Measurements from ENCODE around the gene MUC15.

The MUC15 gene

DNA sequence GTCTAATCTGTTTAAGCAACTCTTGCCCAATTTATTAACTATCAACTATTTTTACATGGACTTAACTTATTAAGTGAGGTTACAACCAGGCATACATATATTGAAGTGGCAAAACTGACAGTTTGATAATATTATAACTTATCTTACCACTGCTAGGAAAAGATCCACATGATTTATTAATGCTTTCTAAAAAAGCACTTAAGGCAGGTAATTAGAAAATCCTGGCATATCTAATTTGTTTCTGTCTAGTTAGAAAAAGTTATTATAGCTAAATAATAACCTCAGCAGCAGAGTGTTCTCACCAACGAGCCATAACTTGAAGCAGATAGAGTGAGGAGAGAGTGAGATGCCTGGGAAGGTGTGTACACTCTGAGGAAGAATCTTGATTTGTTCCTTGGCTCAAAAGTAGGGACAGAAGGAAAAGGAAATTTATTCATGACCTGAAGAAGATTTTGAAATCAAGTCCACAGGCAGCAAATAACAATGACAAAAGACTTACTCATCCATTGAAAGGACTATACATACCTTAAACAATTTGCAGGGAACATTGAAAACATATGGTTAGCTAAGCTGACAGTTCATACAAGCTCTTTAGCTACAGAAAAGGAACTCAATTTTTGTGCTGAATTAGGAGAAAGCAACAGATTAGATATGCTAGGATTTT, 7.1 kb upstream of the MUC15 start:
- in situ Hi-C loops (cut with MboI; ENCODE audit: low pct_unique_long_range_greater_than_20kb, low sequenced_read_pairs): no loop called here
- DNase-seq: no peak

DNA sequence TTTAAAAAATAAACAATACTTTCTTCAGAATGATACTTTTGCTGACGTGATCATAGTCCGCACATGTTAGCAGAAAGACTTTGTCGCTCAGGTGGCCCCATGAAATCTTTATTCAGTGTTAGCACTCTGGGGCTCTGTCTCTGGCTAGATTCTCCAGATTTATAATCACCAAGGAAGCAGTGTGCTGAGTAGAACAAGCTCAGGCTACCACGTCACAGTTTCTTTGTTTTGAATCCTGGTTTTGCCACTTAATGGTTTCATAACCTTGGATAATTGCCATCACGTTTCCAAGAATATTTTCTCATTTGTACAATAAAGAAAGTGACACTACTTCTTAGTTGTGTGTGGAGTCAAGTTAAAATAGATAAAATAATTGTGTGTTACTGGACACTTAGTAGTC, 3.9 kb upstream of the MUC15 start:
- DNase-seq: no peak
- in situ Hi-C loops (cut with MboI; ENCODE audit: low pct_unique_long_range_greater_than_20kb, low sequenced_read_pairs): no loop called here

DNA sequence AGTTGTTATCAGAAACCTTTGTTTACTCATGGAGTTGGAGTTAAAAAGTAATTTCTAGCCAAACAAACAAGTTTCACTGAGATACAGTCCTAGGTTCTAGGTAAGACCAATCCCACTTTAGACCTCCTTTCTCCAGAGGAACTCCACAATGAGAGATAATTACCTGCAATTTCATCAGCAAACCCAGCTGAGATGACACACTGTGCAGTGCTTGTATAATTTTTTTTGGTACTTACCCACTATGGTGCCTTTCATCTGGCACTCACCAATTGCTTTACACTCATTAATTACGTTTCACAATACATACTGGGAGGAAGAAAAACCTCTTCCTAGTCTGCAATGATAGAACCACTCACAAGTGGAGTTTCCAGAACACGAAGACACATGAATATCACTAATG, 1.8 kb upstream of the MUC15 start:
- in situ Hi-C loops (cut with MboI; ENCODE audit: low pct_unique_long_range_greater_than_20kb, low sequenced_read_pairs): no loop called here
- no peak for DNase-seq

DNA sequence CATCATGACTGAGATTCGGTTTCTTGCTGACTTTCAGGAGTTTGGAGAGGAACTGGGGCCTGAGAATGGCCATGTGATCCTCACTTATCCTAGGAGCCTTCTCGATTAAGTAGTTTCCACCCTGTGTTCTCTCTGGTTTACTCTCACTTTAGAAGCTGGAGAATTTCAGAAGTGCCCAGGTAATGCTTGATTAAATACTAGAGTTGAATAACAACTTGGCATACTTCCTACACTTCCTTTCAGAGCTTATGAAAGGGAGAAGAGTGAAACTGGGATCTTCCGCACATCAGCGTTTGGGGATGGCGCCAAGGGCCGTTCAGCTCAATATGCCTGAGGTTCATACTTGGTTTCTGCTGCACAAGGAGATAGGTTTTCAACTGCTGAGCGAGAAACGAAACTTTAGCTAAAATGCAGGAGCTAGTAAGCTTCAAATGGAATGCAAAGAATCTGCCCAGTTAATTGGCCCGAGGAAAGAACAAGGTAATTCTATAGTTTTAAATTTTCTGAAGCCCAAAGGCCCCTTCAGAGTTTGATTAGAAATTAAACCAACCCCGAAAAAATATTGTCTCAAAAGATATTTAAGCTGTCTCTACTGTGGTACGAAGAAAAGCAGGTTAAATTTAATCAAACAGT, 823 bp upstream of the MUC15 start:
- in situ Hi-C loops (cut with MboI; ENCODE audit: low pct_unique_long_range_greater_than_20kb, low sequenced_read_pairs): no loop called here
- DNase-seq: no peak

DNA sequence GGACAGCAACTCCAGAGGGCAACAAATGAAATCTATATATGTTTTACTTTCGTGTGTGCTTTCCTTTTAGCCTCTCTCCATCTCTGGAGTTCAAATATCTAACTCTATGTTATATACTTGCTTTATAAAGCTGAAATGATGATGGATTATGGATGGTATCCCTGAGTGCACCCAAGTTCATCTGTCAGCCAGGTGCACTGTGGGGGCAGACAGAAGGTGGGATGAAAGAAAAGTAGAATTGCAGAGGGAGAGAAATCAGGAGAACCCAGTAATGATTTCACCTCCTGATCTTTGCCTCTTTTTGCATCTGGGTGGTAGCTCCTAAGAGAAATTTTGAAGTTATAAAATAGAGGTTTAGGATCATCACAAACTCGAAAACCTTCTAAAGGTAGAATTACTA, 2.4 kb downstream of the MUC15 start:
- no peak for DNase-seq

DNA sequence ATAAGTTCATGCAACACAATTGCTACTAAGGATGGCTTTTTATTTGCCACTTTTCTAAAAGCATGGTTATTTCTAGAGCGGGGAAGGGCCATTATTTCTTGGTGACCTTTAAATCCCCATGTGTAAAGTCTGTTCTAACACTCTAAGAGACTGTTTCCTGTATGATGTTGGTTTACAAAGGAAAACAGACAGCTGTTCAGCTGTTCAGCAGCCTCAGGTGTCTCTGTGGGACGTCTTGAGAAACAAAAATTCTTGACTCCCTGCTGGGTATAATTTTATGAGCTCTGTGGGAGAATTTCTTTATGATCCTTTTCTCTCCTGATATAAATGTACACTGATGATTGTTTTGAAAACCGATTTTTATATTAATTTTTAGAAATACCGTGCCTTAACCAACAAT, 13.9 kb downstream of the MUC15 start:
- DNase-seq: no peak
- in situ Hi-C loops (cut with MboI; ENCODE audit: low pct_unique_long_range_greater_than_20kb, low sequenced_read_pairs): no loop called here

More for the DNA sequence above, 2.4 kb downstream of the MUC15 start:
- in situ Hi-C loops (cut with MboI; ENCODE audit: low pct_unique_long_range_greater_than_20kb, low sequenced_read_pairs): no loop called here

- no peak for DNase-seq
- in situ Hi-C loops (cut with MboI; ENCODE audit: low pct_unique_long_range_greater_than_20kb, low sequenced_read_pairs): no loop called here
Measured at GRCh38 chr11:26557666-26558065, 14.4 kb downstream of the MUC15 start.

GRCh38 chr11:26556582-26556981, 15.5 kb downstream of the MUC15 start:
- in situ Hi-C loops (cut with MboI; ENCODE audit: low pct_unique_long_range_greater_than_20kb, low sequenced_read_pairs): no loop called here

DNA sequence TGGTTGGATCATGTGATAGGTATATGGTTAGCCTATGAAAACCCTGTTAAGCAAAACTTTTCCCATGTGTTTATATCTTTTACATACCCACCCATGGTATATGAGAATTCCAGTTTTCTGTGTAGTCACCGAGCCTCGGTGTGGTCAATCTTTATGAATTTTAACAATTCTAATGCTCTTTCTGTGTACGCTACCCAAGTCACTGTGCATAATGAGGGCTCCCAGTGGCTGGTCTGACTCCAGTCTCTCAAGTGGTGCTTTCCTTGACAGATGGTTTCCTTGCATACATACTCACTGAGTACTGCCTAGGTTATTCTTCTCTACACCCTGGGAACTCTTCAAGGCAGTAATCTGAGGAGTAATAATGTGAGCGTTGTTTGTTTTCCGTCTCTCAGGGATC, 17.6 kb downstream of the MUC15 start:
- no peak for DNase-seq
- in situ Hi-C loops (cut with MboI; ENCODE audit: low pct_unique_long_range_greater_than_20kb, low sequenced_read_pairs): no loop called here

More at GRCh38 chr11:26556582-26556981, 15.5 kb downstream of the MUC15 start:
- DNase-seq: no peak

DNA sequence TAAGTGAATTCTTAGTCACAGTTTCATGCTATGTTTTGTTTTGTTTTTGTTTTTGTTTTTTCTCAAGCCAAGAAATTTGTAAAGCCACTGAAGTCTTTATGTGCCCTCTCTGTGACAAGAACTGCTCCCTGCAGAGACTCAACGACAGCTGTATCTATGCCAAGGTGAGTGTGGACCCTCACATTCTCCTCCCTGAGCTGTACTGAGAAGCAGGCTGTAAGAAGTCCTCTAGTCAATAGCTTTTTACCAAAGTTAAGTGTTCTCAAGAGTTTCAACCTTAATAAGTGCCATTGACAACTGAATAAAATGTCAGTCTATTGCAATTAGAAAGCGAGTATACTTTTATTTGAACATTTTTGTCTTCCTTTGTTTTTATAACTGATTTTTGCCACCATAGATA, 18.9 kb downstream of the MUC15 start:
- DNase-seq: no peak
- in situ Hi-C loops (cut with MboI; ENCODE audit: low pct_unique_long_range_greater_than_20kb, low sequenced_read_pairs): no loop called here

- DNase-seq: no peak
- in situ Hi-C loops (cut with MboI; ENCODE audit: low pct_unique_long_range_greater_than_20kb, low sequenced_read_pairs): no loop called here
Measured at GRCh38 chr11:26551186-26551801, 20.8 kb downstream of the MUC15 start.

DNA sequence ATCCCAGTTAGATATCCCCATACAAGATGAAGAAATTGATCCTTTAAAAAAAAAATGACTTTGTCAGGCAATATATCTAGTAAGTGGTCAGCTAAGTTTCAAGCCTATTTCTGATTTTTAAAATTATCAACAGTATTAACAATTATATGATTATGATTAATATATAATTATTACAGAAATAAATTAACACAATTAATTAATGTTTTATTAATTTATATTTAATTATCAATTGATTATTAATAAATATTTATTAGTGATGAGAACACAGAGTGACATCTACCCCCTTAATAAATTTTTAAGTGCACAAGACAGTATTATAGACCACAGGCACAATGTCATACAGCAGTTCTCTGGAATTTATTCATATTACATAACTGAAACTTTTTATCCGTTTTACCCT, 22.0 kb downstream of the MUC15 start:
- in situ Hi-C loops (cut with MboI; ENCODE audit: low pct_unique_long_range_greater_than_20kb, low sequenced_read_pairs): no loop called here
- no peak for DNase-seq

GRCh38 chr11:26549176-26549575, 22.9 kb downstream of the MUC15 start:
- in situ Hi-C loops (cut with MboI; ENCODE audit: low pct_unique_long_range_greater_than_20kb, low sequenced_read_pairs): no loop called here
- no peak for DNase-seq

DNA sequence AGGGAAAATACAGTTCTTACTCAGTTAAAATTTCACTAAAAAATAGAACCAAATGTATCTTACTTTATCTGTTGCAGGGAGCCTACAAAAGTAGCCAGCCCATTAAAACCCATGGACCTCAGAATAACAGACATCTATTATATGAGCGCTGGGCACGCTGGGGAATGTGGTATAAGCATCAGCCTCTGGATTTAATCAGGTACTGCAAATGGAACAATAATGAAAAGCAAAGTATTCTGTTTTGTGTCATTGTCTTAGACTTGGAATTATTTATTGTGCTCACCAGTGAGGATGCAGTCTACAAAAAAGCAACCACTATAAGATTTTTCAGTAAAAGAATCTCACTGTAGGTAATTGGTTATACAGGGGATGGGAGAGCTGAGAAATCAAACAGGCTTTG, 30.2 kb downstream of the MUC15 start:
- in situ Hi-C loops (cut with MboI; ENCODE audit: low pct_unique_long_range_greater_than_20kb, low sequenced_read_pairs): no loop called here

GRCh38 chr11:26539517-26539916, 32.5 kb downstream of the MUC15 start:
- in situ Hi-C loops (cut with MboI; ENCODE audit: low pct_unique_long_range_greater_than_20kb, low sequenced_read_pairs): no loop called here
- DNase-seq: no peak

More for the DNA sequence above, 30.2 kb downstream of the MUC15 start:
- no peak for DNase-seq

DNA sequence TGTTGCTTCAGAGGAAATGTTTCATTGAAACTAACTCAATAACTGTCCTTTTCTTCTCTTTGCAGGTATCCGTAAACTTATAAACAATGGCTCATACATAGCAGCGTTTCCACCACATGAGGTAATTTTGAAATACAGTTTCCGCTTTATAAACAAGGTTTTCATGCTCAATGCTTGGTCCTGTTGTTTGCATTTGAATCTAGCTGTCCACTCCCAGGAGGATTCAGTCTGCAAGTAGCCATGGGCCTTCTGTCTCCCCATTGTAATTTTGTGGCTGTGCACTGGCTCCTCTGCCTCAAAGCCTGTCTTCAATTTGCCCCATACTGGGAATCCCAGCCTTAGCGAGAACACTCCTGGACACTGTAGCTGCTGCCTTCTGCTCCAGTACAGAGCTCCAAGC, 34.7 kb downstream of the MUC15 start:
- no peak for DNase-seq
- in situ Hi-C loops (cut with MboI; ENCODE audit: low pct_unique_long_range_greater_than_20kb, low sequenced_read_pairs): no loop called here

DNA sequence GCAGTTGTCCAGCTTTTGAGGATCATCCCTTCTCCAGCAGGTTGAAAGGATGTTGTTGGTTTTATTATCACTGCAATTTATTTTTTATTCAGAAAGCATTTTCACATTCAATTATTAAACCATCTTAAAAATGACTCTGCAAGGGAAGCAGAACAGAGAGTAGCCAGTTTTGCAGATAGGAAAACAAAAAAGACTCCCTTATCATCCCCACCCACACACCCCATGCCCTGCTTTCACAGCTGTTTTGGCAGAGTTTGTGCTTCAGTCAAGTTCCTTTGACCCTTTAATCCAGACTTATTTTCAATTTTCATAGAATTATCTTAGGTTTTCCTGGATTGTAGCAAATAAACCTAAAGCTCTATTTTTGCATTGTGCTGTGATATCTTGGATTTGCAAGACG, 44.4 kb downstream of the MUC15 start:
- in situ Hi-C loops (cut with MboI; ENCODE audit: low pct_unique_long_range_greater_than_20kb, low sequenced_read_pairs): no loop called here
- no peak for DNase-seq

DNA sequence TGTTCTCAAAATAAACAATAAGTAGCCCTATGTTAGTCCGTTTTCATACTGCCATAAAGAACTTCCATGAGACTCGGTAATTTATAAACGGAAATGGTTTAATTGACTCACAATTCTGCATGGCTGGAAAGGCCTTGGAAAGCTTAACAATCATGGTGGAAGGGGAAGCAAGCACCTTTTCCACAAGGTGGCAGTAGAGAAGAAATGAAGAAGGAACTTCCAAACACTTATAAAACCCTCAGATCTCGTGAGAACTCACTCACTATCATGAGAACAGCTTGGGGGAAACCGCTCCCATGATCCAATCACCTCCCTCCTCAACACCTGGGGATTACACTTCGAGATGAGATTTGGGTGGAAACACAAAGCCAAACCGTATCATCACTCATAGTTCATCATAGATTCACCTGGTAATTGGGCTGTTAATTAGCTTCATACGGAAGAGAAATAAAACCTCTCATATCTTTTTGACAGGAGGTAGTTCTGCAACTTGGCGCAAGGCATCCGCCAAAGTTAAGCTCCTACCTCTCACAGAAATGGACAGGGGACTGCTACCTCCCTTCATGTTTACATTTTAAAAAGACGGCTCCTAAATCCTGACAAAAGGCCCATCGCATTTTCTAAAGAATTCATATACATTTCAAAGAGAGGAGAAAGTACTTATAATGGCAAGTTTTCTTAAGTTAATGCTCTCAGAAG, 49.0 kb downstream of the MUC15 start:
- in situ Hi-C loops (cut with MboI; ENCODE audit: low pct_unique_long_range_greater_than_20kb, low sequenced_read_pairs): no loop called here
- DNase-seq: peak; percentile 43

- in situ Hi-C loops (cut with MboI; ENCODE audit: low pct_unique_long_range_greater_than_20kb, low sequenced_read_pairs): no loop called here
- no peak for DNase-seq
Measured at GRCh38 chr11:26519469-26519868, 52.6 kb downstream of the MUC15 start.

GRCh38 chr11:26512196-26512595, 59.9 kb downstream of the MUC15 start:
- DNase-seq: no peak
- in situ Hi-C loops (cut with MboI; ENCODE audit: low pct_unique_long_range_greater_than_20kb, low sequenced_read_pairs): no loop called here

Measured in KBM-7 (cell line).